Activated T-helper 1 cell treated with Interleukin-2 at 50 U/mL for 16 hours (primary cell): ENCODE data around the gene AAR2.

Experiments
- DNase-seq: peaks from one replicate; pipeline ENCODE4 v3.0.0-alpha.2; 2020; ENCODE audit warnings: low read depth

AAR2 gene

GRCh38 chr20:36235892-36236785 lies at the start of gene AAR2:
Gene AAR2 (plus strand): TSS chr20:36236478. CDS start chr20:36239869, 3,391 bp downstream.
- peak; percentile 66 for DNase-seq

GRCh38 chr20:36193977-36194712 lies 42.1 kb upstream of the AAR2 start:
- DNase-seq = no peak

GRCh38 chr20:36196676-36197075 lies 39.6 kb upstream of the AAR2 start:
- no peak for DNase-seq

- DNase-seq = no peak
Measured at GRCh38 chr20:36197271-36197670, 39.0 kb upstream of the AAR2 start.

- peak; percentile 50 for DNase-seq
Measured at GRCh38 chr20:36199345-36200257, 36.7 kb upstream of the AAR2 start.

- DNase-seq = no peak
Measured at GRCh38 chr20:36200451-36200850, 35.8 kb upstream of the AAR2 start.

GRCh38 chr20:36201198-36201597 lies 35.1 kb upstream of the AAR2 start:
- no peak for DNase-seq

- DNase-seq = peak; percentile 69
Measured at GRCh38 chr20:36202891-36203338, 33.4 kb upstream of the AAR2 start.

- no peak for DNase-seq
Measured at GRCh38 chr20:36203861-36204260, 32.4 kb upstream of the AAR2 start.

GRCh38 chr20:36205026-36205425 lies 31.3 kb upstream of the AAR2 start:
- DNase-seq = no peak

- no peak for DNase-seq
Measured at GRCh38 chr20:36206068-36206467, 30.2 kb upstream of the AAR2 start.

GRCh38 chr20:36206641-36207040 lies 29.6 kb upstream of the AAR2 start:
- DNase-seq = no peak

GRCh38 chr20:36207602-36208001 lies 28.7 kb upstream of the AAR2 start:
- DNase-seq = no peak

- DNase-seq = no peak
Measured at GRCh38 chr20:36208257-36208656, 28.0 kb upstream of the AAR2 start.

- no peak for DNase-seq
Measured at GRCh38 chr20:36210436-36211021, 25.7 kb upstream of the AAR2 start.

GRCh38 chr20:36213362-36213761 lies 22.9 kb upstream of the AAR2 start:
- DNase-seq = no peak

GRCh38 chr20:36214684-36215256 lies 21.5 kb upstream of the AAR2 start:
- DNase-seq = no peak

- DNase-seq = no peak
Measured at GRCh38 chr20:36215778-36216177, 20.5 kb upstream of the AAR2 start.

- no peak for DNase-seq
Measured at GRCh38 chr20:36216314-36217025, 19.8 kb upstream of the AAR2 start.

GRCh38 chr20:36217226-36217625 lies 19.1 kb upstream of the AAR2 start:
- no peak for DNase-seq
